ENCODE data around the gene SLC25A26.
"Not testable (repeated sequence)": the region's sequence is repeated elsewhere in the genome, so short reads cannot be mapped to it uniquely, and the experiment has no call there.

The SLC25A26 gene

GRCh38 chr3:66414846-66415245 lies 194.0 kb downstream of the SLC25A26 start:
- DNase-seq, result no peak

- DNase-seq, result no peak
Observed at GRCh38 chr3:66415867-66416428, 195.1 kb downstream of the SLC25A26 start.

GRCh38 chr3:66416556-66417304 lies 195.9 kb downstream of the SLC25A26 start:
- no peak for DNase-seq

- no peak for DNase-seq
Observed at GRCh38 chr3:66418475-66418931, 197.7 kb downstream of the SLC25A26 start.

GRCh38 chr3:66419036-66419435 lies 198.2 kb downstream of the SLC25A26 start:
- no peak for DNase-seq

- not testable (repeated sequence) for DNase-seq
Observed at GRCh38 chr3:66421144-66421543, 200.3 kb downstream of the SLC25A26 start.

GRCh38 chr3:66421893-66422292 lies 201.1 kb downstream of the SLC25A26 start:
- DNase-seq, result not testable (repeated sequence)

GRCh38 chr3:66423791-66424190 lies 203.0 kb downstream of the SLC25A26 start:
- DNase-seq, result no peak

- no peak for DNase-seq
Observed at GRCh38 chr3:66425032-66425431, 204.2 kb downstream of the SLC25A26 start.

- no peak for DNase-seq
Observed at GRCh38 chr3:66425576-66426114, 204.8 kb downstream of the SLC25A26 start.

GRCh38 chr3:66426135-66426534 lies 205.3 kb downstream of the SLC25A26 start:
- DNase-seq, result no peak

- DNase-seq, result no peak
Observed at GRCh38 chr3:66427352-66427751, 206.6 kb downstream of the SLC25A26 start.

- no peak for DNase-seq
Observed at GRCh38 chr3:66427951-66428474, 207.2 kb downstream of the SLC25A26 start.

Measured in NCI-H774 (cell line).